Measurements from ENCODE around the gene STX8.

STX8 gene

DNA sequence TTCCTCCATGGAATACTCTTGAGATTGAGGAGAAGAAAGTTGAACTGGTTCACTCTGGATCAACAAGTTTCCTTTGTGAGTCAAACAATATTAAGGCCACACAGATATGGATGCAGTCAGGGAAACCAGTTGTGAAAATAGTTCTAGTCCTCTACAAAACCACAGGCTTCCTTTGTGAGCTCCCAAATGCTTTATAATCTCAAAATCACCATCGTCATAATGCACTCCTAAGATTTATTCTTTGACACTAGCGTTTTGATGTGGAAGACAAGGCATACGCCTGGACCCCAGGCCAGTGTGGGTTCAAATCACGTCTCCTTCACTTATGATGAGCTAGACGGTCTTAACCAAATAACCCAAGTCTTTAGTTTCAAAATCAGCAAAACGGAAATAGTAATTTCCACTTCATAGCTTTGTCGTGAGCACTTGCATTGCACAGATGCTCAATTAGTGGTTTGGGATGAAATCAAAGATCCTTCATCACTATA is 142.6 kb downstream of the STX8 start:
- no peak overlapping the region for H3K4me3 Mint-ChIP-seq
- no peak for TF ChIP-seq CTCF (IDR thresholded peaks at IDR 0.05)
- peaks cover 12% of the 10 kb centered on the region for H3K9me3 Mint-ChIP-seq
- H3K36me3 Mint-ChIP-seq (ENCODE audit: low read depth): peaks cover 31% of the 10 kb centered on the region
- peak overlapping the region; percentile 20 for H3K27ac Mint-ChIP-seq
- DNase-seq: no peak
- no peaks in the 10 kb centered on the region for H3K27me3 Mint-ChIP-seq (ENCODE audit: low read depth, poor library complexity)
- H3K4me1 Mint-ChIP-seq: peaks cover 25% of the 10 kb centered on the region

DNA sequence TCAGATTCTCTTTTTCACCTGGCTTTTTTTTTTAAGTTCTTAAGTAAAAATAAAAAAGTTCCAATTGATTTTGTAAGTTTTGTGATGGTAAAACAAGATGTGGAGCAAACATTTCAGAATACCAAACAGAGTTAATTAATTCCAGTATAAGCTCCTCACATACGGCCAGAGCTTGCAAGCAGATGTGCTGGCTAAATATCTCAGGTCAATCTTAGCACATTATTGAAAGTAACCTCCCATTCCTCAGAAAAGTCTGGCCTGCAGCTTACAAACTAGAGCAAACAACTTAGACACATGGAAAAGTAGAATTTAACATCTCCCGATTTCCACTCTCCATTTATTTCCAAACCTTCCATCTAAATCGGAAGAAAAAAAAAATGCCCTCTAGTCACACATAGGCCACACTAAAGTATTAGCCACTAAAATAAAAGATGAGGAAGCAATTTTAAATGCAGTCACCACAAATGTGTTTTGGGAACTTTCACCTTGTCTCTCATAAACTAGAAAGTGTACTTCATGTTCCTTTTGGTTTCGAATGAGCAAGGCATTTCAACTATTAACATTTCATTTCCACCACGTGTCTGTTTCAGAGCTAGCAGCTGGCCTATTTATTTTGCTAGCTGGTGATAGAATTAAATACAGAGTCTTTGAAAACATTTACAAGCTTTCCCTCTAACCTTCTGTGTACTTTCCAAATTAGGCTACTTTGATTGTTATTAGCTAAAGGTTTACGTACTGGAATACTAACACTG is 143.3 kb downstream of the STX8 start:
- no peaks in the 10 kb centered on the region for H3K27me3 Mint-ChIP-seq (ENCODE audit: low read depth, poor library complexity)
- H3K36me3 Mint-ChIP-seq (ENCODE audit: low read depth): peaks cover 31% of the 10 kb centered on the region
- no peak for DNase-seq
- H3K27ac Mint-ChIP-seq: peak overlapping the region; percentile 20
- peaks cover 32% of the 10 kb centered on the region for H3K4me1 Mint-ChIP-seq
- no peak for TF ChIP-seq CTCF (IDR thresholded peaks at IDR 0.05)
- peaks cover 12% of the 10 kb centered on the region for H3K9me3 Mint-ChIP-seq
- H3K4me3 Mint-ChIP-seq: no peak overlapping the region

DNA sequence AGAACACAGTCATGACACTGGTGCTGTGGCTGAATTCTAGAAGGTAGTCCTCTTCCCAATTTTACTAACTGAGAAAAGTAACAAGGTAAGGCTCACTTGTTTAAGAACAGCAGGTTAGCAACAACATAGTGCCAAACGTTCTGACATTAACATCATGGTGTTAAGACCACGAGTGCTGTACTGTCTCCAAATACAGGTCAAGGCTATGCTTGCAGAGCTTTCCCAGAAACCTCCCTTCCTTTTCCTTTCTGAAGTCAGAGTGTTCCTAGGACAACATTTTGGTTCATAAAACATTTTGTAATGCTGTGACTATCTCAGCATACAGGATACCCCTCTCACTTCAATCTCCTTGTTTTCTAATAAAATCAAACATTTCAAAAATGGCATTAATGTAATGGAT is 144.0 kb downstream of the STX8 start:
- no peak overlapping the region for H3K4me3 Mint-ChIP-seq
- DNase-seq: no peak
- H3K9me3 Mint-ChIP-seq: peaks cover 12% of the 10 kb centered on the region
- H3K27ac Mint-ChIP-seq: no peak overlapping the region
- TF ChIP-seq CTCF (IDR thresholded peaks at IDR 0.05): no peak
- peaks cover 35% of the 10 kb centered on the region for H3K4me1 Mint-ChIP-seq
- H3K27me3 Mint-ChIP-seq (ENCODE audit: low read depth, poor library complexity): no peaks in the 10 kb centered on the region
- peaks cover 31% of the 10 kb centered on the region for H3K36me3 Mint-ChIP-seq (ENCODE audit: low read depth)

GRCh38 chr17:9427465-9428315 is 147.9 kb downstream of the STX8 start:
- no peak for DNase-seq
- H3K4me3 Mint-ChIP-seq: no peak overlapping the region
- no peaks in the 10 kb centered on the region for H3K27me3 Mint-ChIP-seq (ENCODE audit: low read depth, poor library complexity)
- peaks cover 36% of the 10 kb centered on the region for H3K4me1 Mint-ChIP-seq
- H3K36me3 Mint-ChIP-seq (ENCODE audit: low read depth): peaks cover 8% of the 10 kb centered on the region
- H3K27ac Mint-ChIP-seq: peak overlapping the region; percentile 62
- peaks cover 4% of the 10 kb centered on the region for H3K9me3 Mint-ChIP-seq
- TF ChIP-seq CTCF (IDR thresholded peaks at IDR 0.05): no peak

- DNase-seq: no peak
- H3K36me3 Mint-ChIP-seq (ENCODE audit: low read depth): peaks cover 33% of the 10 kb centered on the region
- H3K27ac Mint-ChIP-seq: peak overlapping the region; percentile 67
- H3K4me3 Mint-ChIP-seq: peak overlapping the region; percentile 26
- H3K27me3 Mint-ChIP-seq (ENCODE audit: low read depth, poor library complexity): no peaks in the 10 kb centered on the region
- TF ChIP-seq CTCF (IDR thresholded peaks at IDR 0.05): no peak
- peaks cover 33% of the 10 kb centered on the region for H3K9me3 Mint-ChIP-seq
- peaks cover 26% of the 10 kb centered on the region for H3K4me1 Mint-ChIP-seq
These were observed 151.5 kb downstream of the STX8 start for GRCh38 chr17:9424071-9424640.

Data from nephron progenitor cell (in vitro differentiated cells).